Stimulated activated memory B cell treated with anti-CD40 and anti-IgM and Interleukin-4, amounts not matched to agents 10 μg/mL and 1 μg/mL and 100 μg/mL, for 72 hours (primary cell): ENCODE results near the gene SEZ6L.

Experiments used
- ATAC-seq: fragments of 150-1000 bp; cut with Tn5 transposase; 2 replicates; pipeline ENCODE4 v1.10.0; 2021
- H3K27ac Mint-ChIP-seq: one replicate; pipeline ENCODE4 v1.8.0; 2022; ENCODE audit warnings: mild to moderate bottlenecking, mixed read lengths
- H3K27me3 Mint-ChIP-seq: one replicate; pipeline ENCODE4 v1.8.0; 2022; ENCODE audit warnings: mixed read lengths
- H3K36me3 Mint-ChIP-seq: one replicate; pipeline ENCODE4 v1.8.0; 2022; ENCODE audit warnings: mixed read lengths
- H3K4me1 Mint-ChIP-seq: one replicate; pipeline ENCODE4 v1.8.0; 2022; ENCODE audit warnings: mixed read lengths
- H3K4me3 Mint-ChIP-seq: one replicate; pipeline ENCODE4 v1.8.0; 2022; ENCODE audit warnings: mild to moderate bottlenecking, moderate library complexity, mixed read lengths
- H3K9me3 Mint-ChIP-seq: one replicate; pipeline ENCODE4 v1.8.0; 2022; ENCODE audit warnings: mixed read lengths

The SEZ6L gene

GRCh38 chr22:26259510-26259909 lies 90.2 kb downstream of the SEZ6L start:
- no peaks in the 10 kb centered on the region for H3K4me1 Mint-ChIP-seq
- no peak overlapping the region for H3K4me3 Mint-ChIP-seq
- H3K9me3 Mint-ChIP-seq, result no peaks in the 10 kb centered on the region
- no peaks in the 10 kb centered on the region for H3K36me3 Mint-ChIP-seq
- no peak for ATAC-seq
- H3K27me3 Mint-ChIP-seq, result peaks cover 23% of the 10 kb centered on the region
- H3K27ac Mint-ChIP-seq, result no peak overlapping the region

DNA sequence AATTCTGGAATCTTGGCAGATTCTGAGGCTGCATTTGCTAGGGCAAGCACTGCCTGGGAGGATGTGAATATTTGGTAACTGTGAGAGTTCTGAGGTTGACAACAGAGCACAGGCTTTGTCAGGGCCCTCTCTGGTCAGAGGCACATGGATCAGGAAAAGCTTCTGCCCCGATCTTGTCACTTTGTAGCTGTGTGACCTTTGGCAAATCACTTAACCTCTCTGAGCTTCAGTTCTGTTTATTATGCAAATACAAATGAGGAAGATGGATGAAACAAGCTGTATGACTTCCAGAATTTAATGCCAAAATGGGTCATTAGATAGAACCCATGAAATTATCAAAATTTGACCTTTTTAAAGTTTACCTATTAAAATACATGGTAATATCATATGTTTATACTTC lies 94.9 kb downstream of the SEZ6L start:
- peaks cover 32% of the 10 kb centered on the region for H3K27me3 Mint-ChIP-seq

GRCh38 chr22:26265281-26265680 lies 96.0 kb downstream of the SEZ6L start:
- H3K4me1 Mint-ChIP-seq, result no peaks in the 10 kb centered on the region
- no peak overlapping the region for H3K27ac Mint-ChIP-seq

More for the DNA sequence above, 94.9 kb downstream of the SEZ6L start:
- H3K4me1 Mint-ChIP-seq, result no peaks in the 10 kb centered on the region
- H3K9me3 Mint-ChIP-seq, result no peaks in the 10 kb centered on the region
- H3K36me3 Mint-ChIP-seq, result no peaks in the 10 kb centered on the region
- H3K27ac Mint-ChIP-seq, result no peak overlapping the region
- no peak for ATAC-seq
- H3K4me3 Mint-ChIP-seq, result no peak overlapping the region

DNA sequence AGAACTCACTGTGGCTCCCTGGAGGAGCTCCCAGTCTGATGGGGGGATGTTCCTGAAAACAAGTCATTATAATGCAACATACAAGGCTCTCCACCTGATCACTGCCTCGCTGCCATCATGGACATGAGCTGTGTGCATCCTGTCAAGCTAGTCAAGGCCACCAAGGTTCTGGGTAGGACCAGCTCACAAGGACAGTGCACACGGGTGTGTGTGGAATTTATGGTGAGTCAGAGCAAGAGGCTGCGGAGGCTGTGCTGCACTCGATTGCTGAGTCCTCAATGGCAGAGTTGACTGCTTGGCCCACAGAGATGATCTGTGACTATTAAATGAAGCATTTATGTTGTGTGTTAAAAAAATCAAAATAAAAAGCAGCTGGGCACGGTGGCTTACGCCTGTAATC lies 96.6 kb downstream of the SEZ6L start:
- H3K27me3 Mint-ChIP-seq, result peaks cover 32% of the 10 kb centered on the region
- H3K4me3 Mint-ChIP-seq, result no peak overlapping the region
- no peaks in the 10 kb centered on the region for H3K4me1 Mint-ChIP-seq
- no peaks in the 10 kb centered on the region for H3K9me3 Mint-ChIP-seq
- H3K27ac Mint-ChIP-seq, result no peak overlapping the region
- no peaks in the 10 kb centered on the region for H3K36me3 Mint-ChIP-seq
- ATAC-seq, result no peak

More at GRCh38 chr22:26265281-26265680, 96.0 kb downstream of the SEZ6L start:
- Mint-ChIP-seq H3K36me3 (no peaks in the 10 kb centered on the region), H3K27me3 (peaks cover 32% of the 10 kb centered on the region), H3K9me3 (no peaks in the 10 kb centered on the region), H3K4me3 (no peak overlapping the region)
- no peak for ATAC-seq

GRCh38 chr22:26267856-26268255 lies 98.6 kb downstream of the SEZ6L start:
- Mint-ChIP-seq H3K27me3 (peaks cover 32% of the 10 kb centered on the region), H3K4me1 (no peaks in the 10 kb centered on the region), H3K27ac (no peak overlapping the region), H3K4me3 (no peak overlapping the region), H3K9me3 (no peaks in the 10 kb centered on the region), H3K36me3 (no peaks in the 10 kb centered on the region)
- no peak for ATAC-seq

- H3K4me1 Mint-ChIP-seq, result no peaks in the 10 kb centered on the region
- H3K27me3 Mint-ChIP-seq, result peaks cover 33% of the 10 kb centered on the region
- no peak overlapping the region for H3K27ac Mint-ChIP-seq
- no peaks in the 10 kb centered on the region for H3K9me3 Mint-ChIP-seq
- no peak for ATAC-seq
- no peaks in the 10 kb centered on the region for H3K36me3 Mint-ChIP-seq
- no peak overlapping the region for H3K4me3 Mint-ChIP-seq
Measured at GRCh38 chr22:26269572-26269971, 100.3 kb downstream of the SEZ6L start.

- Mint-ChIP-seq H3K9me3 (no peaks in the 10 kb centered on the region), H3K4me1 (no peaks in the 10 kb centered on the region), H3K27ac (no peak overlapping the region), H3K36me3 (no peaks in the 10 kb centered on the region), H3K27me3 (peaks cover 24% of the 10 kb centered on the region), H3K4me3 (no peak overlapping the region)
- no peak for ATAC-seq
Measured at GRCh38 chr22:26271427-26271826, 102.2 kb downstream of the SEZ6L start.

GRCh38 chr22:26273011-26273675 lies 103.9 kb downstream of the SEZ6L start:
- Mint-ChIP-seq H3K27ac (no peak overlapping the region), H3K9me3 (no peaks in the 10 kb centered on the region), H3K36me3 (no peaks in the 10 kb centered on the region), H3K4me3 (no peak overlapping the region), H3K27me3 (peaks cover 33% of the 10 kb centered on the region), H3K4me1 (no peaks in the 10 kb centered on the region)
- ATAC-seq, result no peak

GRCh38 chr22:26276529-26277160 lies 107.4 kb downstream of the SEZ6L start:
- no peak for ATAC-seq
- Mint-ChIP-seq H3K4me3 (no peak overlapping the region), H3K27me3 (peaks cover 40% of the 10 kb centered on the region), H3K27ac (no peak overlapping the region), H3K4me1 (no peaks in the 10 kb centered on the region), H3K9me3 (no peaks in the 10 kb centered on the region), H3K36me3 (no peaks in the 10 kb centered on the region)

- Mint-ChIP-seq H3K9me3 (peaks cover 5% of the 10 kb centered on the region), H3K27ac (no peak overlapping the region), H3K36me3 (no peaks in the 10 kb centered on the region), H3K27me3 (peaks cover 29% of the 10 kb centered on the region), H3K4me1 (no peaks in the 10 kb centered on the region), H3K4me3 (no peak overlapping the region)
- ATAC-seq, result no peak
Measured at GRCh38 chr22:26281941-26282340, 112.7 kb downstream of the SEZ6L start.

GRCh38 chr22:26283330-26283729 lies 114.1 kb downstream of the SEZ6L start:
- H3K9me3 Mint-ChIP-seq, result peaks cover 5% of the 10 kb centered on the region
- H3K27ac Mint-ChIP-seq, result no peak overlapping the region
- H3K4me1 Mint-ChIP-seq, result no peaks in the 10 kb centered on the region
- H3K36me3 Mint-ChIP-seq, result no peaks in the 10 kb centered on the region
- no peak overlapping the region for H3K4me3 Mint-ChIP-seq
- H3K27me3 Mint-ChIP-seq, result peaks cover 18% of the 10 kb centered on the region
- ATAC-seq, result no peak

GRCh38 chr22:26285632-26286031 lies 116.4 kb downstream of the SEZ6L start:
- peaks cover 10% of the 10 kb centered on the region for H3K27me3 Mint-ChIP-seq
- H3K9me3 Mint-ChIP-seq, result peaks cover 5% of the 10 kb centered on the region
- no peaks in the 10 kb centered on the region for H3K36me3 Mint-ChIP-seq
- no peaks in the 10 kb centered on the region for H3K4me1 Mint-ChIP-seq
- no peak overlapping the region for H3K27ac Mint-ChIP-seq
- no peak overlapping the region for H3K4me3 Mint-ChIP-seq
- ATAC-seq, result no peak

DNA sequence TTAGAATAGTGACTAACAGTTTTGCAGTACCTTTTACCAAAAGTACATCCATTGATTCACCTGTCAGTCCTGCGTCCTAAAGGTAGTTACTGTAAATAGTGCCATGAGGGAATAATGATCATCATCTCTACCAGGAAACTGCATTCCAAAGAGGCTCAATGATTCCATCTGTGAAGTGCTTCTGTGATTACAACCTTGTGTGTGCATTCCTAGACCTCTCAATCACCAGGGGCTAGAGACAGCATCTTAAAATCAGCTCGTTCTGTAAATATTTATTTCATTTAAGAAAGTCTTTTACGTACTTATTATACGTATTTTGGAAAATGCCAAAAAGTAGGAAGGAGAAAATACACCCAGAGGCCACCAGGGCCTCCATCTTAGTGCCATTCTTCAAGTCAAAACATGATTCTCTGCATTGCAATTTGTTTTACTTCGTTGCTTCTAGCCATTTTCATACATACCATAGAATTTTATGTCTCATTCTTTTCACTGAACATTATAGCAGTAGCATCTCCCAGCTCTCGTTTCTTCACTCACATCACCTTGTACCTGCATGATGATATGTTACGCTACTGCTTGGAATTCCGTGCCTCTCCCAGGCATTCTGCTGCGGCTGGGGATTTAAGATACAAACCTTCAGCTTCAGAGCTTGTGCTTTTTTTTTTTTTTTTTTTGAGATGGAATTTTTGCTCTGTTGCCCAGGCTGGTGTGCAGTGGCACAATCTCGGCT lies 117.0 kb downstream of the SEZ6L start:
- H3K4me1 Mint-ChIP-seq, result no peaks in the 10 kb centered on the region
- H3K27me3 Mint-ChIP-seq, result peaks cover 10% of the 10 kb centered on the region
- peaks cover 5% of the 10 kb centered on the region for H3K9me3 Mint-ChIP-seq
- H3K27ac Mint-ChIP-seq, result no peak overlapping the region
- no peak for ATAC-seq
- H3K4me3 Mint-ChIP-seq, result no peak overlapping the region
- no peaks in the 10 kb centered on the region for H3K36me3 Mint-ChIP-seq

DNA sequence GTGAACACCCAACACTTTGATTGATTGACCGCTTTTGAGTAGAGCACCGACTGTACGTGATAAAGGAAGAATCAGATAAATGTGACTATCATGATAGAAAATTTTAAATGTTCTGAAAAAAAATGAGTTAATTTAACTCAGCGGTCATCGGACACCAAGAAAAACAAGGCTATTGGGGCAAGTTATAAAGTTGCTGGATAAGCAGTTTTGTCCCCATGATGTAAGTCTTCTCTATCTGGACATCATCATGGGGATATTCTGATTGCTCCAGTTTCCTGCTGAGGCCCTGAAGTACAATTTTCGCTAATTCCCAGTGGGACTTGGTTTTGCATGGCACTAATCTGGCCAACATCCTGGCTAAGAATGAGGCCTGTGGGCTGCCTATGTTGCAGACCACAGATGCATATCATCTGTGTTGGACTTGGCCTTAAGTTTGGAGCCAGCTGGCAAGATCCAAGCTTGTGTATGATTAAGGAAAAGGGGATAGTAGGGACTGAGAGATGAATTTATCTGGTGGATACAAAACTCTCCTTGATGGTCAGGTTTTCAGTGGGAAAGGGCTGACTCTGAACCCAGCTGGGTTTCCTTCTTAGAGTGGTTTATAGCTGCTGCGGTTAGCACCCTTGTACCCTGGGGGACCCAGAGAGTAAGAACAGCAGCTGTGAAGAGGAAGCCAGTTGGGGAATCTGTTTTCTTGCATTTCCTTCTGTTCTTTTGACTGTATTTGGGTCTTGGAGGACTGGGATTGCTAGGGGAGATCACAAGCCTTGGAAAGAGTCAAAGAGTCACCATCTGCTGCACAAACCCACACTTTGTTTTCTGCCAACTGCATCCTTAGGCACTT lies 118.3 kb downstream of the SEZ6L start:
- H3K4me3 Mint-ChIP-seq, result no peak overlapping the region
- no peak overlapping the region for H3K27ac Mint-ChIP-seq

DNA sequence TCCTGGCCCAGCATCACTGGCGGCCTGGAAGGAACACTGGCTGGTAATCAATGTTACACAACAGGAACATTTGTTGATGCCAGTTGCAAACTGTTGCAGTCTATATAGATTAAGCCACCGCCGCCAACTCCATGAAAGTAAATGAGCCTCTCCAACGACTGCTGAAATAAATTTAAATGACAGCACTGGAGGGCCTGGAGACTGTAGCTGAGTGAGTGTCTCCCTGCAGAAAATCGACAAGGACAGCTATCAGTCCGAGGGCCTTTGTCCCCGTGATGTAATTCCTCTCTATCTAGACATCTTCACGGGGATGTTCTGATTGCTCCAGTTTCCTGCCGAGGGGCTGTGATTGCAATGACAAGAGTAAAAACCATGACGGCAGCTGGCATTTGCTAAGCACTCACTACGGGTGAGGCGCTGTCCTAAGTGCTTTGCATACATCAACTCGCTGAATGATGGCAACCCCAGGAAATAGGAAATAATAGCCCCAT lies 120.4 kb downstream of the SEZ6L start:
- H3K27ac Mint-ChIP-seq, result no peak overlapping the region
- H3K27me3 Mint-ChIP-seq, result no peaks in the 10 kb centered on the region
- peaks cover 8% of the 10 kb centered on the region for H3K4me1 Mint-ChIP-seq
- H3K4me3 Mint-ChIP-seq, result no peak overlapping the region
- no peak for ATAC-seq
- peaks cover 4% of the 10 kb centered on the region for H3K9me3 Mint-ChIP-seq
- H3K36me3 Mint-ChIP-seq, result no peaks in the 10 kb centered on the region

More for the DNA sequence above, 118.3 kb downstream of the SEZ6L start:
- Mint-ChIP-seq H3K4me1 (no peaks in the 10 kb centered on the region), H3K9me3 (peaks cover 9% of the 10 kb centered on the region), H3K27me3 (no peaks in the 10 kb centered on the region), H3K36me3 (no peaks in the 10 kb centered on the region)
- ATAC-seq, result no peak
